Epidermal melanocyte (primary cell): ENCODE results near the gene OSBP2.

Experiments
- DNase-seq: peaks from one replicate; pipeline ENCODE4 v3.0.0; 2011; ENCODE audit warnings: low spot score; ENCODE audit not compliant: insufficient read length

OSBP2 gene

GRCh38 chr22:30833322-30833721 is 138.6 kb downstream of the OSBP2 start:
- no peak for DNase-seq

- no peak for DNase-seq
Measured at GRCh38 chr22:30837531-30837930, 142.9 kb downstream of the OSBP2 start.

DNA sequence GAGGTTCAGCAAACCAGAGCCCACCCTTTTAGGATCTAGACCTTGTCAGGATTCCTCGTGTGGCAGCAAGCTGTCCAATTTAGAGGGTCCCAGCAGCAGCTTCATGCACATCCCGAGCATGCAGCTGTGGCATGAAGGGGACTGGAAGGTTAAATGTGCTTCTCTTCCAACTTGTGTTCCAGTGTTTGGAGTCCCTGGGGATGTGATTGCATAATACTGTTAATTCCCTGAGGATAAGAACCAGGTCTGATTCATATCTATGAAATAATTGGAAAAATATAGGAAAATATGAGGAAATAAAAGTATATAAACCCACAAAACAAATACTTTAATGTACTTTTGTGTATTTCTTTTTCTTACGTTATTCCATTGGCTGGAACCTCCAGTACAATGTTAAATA is 143.4 kb downstream of the OSBP2 start:
- DNase-seq, result no peak

DNA sequence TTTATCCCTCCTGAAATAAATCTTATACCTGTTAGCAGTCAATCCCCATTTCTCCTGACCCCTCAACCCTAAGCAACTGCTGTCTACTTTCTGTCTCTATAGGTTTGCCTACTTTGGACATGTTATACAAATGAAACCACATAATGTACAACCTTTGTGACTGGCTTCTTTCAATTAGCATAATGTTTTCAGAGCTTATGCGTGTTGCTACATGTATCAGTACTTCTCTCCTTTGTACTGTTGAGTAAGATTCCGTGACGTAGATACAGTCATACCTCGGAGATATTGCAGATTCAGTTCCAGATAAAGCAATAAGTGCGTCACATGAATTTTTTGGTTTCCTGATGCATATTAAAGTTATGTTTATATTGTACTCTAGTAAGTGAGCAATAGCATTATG is 146.6 kb downstream of the OSBP2 start:
- DNase-seq, result no peak

- no peak for DNase-seq
Measured at GRCh38 chr22:30843245-30843644, 148.6 kb downstream of the OSBP2 start.

GRCh38 chr22:30847583-30847982 is 152.9 kb downstream of the OSBP2 start:
- DNase-seq, result no peak

- DNase-seq, result no peak
Measured at GRCh38 chr22:30855266-30855665, 160.6 kb downstream of the OSBP2 start.

GRCh38 chr22:30855677-30856518 is 161.2 kb downstream of the OSBP2 start:
- DNase-seq, result no peak

DNA sequence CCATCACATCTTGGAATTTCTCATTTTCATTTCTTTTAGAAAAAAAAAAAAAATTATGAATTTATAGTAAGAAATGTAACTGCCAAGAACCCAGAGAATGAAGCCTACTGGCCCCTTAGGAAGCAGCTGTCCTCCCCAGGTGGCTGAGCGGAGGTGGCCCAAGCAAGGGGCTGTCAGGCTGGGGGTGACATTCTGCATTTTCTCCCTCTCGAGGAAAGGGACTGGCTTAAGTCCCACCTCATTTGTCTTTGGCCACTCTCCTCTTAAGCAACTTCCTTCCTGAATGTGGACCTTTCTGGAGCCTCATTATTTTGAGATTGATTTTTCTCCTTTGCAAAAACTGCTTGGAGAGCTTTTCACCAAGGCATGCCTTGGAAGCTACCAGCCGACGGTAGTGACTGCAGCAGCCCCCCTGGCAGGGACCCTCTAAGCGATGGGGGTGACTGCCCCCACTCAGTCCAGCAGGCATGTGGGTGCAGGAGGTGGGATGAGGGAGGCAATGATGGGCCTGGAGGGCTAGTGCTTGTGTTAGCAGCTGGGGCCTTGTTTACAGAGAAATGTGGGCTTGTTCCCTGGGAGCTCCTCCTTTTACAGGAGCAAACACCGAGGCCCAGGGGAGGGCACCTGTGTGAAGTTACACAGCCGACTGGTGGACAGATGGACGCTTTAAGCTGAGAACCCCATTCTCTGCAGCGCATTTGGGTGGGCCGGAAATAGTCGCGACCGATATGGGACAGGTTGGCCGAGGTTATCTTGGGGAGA is 162.2 kb downstream of the OSBP2 start:
- no peak for DNase-seq

DNA sequence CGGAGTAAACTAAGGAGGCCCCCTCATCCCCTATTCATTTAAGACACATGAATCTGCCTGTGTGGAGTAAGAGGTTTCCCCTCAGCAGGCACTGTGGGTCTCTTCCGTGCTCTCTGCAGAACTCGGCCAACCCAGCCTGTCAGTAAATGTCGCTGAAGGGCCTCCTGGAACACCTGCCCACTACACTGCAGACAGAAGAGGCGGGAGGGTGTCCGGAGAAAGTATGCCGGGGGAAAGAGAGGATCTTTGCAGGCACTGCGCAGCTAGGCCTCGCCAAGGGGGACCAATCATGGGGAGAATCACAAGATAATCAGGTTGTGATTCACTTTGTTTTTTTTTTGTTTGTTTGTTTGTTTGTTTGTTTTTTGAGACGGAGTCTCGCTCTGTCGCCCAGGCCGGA is 163.1 kb downstream of the OSBP2 start:
- DNase-seq, result no peak

DNA sequence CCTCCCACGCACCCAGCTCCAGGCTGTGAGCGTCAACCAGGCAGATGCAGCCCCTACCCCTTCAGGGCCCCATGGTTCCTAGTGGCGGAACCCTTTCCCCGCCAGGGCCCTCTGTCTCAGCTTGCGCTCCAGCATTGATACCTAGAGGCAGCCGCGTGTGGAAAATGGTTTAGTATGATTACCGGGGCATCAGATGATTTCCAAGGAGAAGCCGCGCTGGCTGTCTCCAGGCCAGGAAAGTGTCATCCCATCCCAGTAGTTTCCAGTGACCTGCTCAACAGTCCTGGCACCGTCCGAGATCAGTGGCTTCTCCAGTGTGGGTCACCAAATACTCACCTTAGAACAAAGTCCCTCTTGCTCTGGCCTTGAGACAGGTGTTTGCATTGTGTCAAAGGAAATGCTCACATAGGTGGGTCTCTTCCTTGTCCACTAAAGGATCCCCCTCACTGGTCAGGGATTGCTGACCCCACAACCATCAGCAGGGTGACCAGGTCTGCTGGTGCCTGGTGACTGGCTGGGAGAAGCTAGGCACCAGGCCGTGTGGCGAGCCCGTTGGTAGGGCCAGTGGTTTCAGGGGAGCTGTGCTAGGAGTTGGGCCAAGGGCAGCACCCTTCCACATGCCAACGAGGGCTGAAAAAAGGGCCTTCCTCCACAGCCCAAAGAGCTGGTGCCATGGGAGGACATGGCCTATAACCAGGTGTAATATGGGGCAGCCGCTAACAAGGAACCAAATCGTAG is 164.5 kb downstream of the OSBP2 start:
- DNase-seq, result no peak

- DNase-seq, result no peak
Measured at GRCh38 chr22:30859714-30860095, 165.0 kb downstream of the OSBP2 start.

DNA sequence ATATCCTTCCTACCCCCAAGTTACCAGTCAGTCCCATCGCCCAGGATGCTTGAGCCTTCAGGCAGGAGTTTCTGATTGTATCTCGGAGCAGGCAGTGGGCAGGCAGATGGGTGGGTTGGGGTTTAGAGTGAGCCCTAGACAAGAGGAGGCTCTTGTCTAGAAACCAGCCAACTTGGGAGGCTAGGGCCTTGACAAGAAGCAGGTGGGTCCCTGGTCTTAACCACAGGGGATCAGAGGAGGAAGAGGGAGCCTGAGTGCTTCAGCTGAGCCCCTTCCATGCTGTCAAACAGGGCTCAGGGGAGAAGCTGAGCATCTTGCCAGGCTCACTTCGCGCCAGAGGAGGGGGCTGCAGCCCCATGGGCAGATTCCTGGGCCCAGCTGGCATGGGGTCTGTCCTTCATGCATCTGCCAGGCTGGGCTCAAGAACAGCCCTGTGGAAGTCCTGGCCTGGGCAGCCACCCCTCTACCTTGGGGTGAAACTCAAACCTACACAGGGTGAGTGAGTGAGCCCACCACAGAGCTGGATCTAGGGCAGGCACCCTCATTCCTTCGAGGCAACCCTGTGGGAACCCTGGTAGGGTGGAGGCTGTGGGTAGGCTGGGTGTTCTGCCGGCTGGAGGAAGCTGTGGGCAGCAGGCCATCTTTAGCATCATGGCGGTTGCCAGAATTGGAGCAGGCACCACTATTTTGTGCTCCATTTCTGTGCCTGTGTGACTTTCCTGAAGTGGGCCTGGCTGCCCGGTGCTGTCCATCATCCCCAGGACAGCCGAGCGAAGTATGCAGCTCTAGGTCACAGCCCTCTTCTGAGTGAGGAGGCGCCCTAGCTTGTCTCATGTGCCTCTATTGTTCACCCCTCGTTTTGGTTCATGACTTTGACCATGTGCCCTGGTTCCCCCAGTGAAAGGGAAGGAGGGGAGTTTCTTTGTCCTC is 165.8 kb downstream of the OSBP2 start:
- DNase-seq, result no peak

DNA sequence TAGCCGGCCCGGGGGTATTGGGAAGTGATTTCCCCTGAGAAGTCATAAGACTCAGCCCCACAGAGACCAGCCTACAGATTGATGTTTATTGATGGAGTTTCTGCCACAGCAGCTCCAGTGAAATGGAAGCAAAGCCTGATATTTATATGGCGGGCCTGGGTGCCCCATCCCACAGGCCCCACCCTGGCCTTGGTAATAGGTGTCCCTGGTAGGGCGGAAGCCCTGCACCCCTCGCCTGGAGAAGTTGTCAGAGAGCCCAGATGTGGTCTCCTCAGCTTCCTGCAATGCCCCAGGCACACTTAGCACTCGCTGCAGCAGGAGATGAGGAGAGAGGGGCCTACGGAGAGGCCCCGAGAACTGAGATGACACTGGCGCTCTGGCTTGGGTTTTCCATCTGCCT is 166.5 kb downstream of the OSBP2 start:
- no peak for DNase-seq

GRCh38 chr22:30861688-30862552 is 167.2 kb downstream of the OSBP2 start:
- DNase-seq, result no peak

- DNase-seq, result no peak
Measured at GRCh38 chr22:30863081-30863833, 168.6 kb downstream of the OSBP2 start.

GRCh38 chr22:30864441-30865420 is 170.1 kb downstream of the OSBP2 start:
- no peak for DNase-seq

DNA sequence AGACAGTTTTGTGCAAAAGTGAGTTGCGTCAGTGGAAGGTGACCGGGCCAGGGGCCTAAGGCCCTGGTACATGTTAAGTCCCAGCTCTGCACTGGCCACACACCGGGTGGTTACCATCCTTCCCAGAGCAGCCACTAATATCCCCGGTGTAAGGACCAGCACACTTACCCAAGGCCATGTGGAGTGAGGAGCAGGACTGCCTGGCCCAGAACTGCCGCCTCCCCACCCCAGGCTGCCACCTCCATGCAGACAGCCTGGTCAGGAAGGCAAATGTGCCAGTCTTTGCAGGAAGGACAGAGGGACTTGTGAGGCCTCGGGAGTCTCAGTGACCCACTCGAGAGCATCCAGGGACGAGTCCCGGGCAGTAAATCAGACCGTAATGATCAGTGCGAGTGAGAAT is 171.0 kb downstream of the OSBP2 start:
- DNase-seq, result no peak
